ENCODE measurements around the gene TRIM9. TPM values are rescaled to one million over a fixed set of nuclear protein-coding genes. Genes with fewer than 3 reads are reported as not detected.

TRIM9 gene
- total and polyA plus RNA-seq, 7 donors: 0.17 to 3.3 (median 1.1) TPM

- DNase-seq (no peak), ATAC-seq (no peak)
- WGBS, 3 donors: 91 to 96% (median 93%) methylated on average over 6 of the region's 6 CpGs
- Histone ChIP-seq H3K27me3 (ENCODE audit: insufficient read depth in 3 of 3, low read length in 2 of 3) (no peaks in the 10 kb centered on the region), H3K27ac (no peak overlapping the region), H3K4me1 (peaks cover 10% of the 10 kb centered on the region), H3K36me3 (ENCODE audit: insufficient read depth in 1 of 2, low read depth in 1 of 2) (no peaks in the 10 kb centered on the region), H3K4me3 (no peak overlapping the region), H3K9me3 (no peaks in the 10 kb centered on the region)
- TF ChIP-seq CTCF (IDR thresholded peaks at IDR 0.05): no peak
- intact Hi-C loops (cut with DNase I): loop anchor here in 1 of 2 donors (5.0 kb wide), 1 partner anchor 36 kb away; no protein-coding TSS in a partner anchor
These were observed 123.8 kb downstream of the TRIM9 start for GRCh38 chr14:50970886-50971781.

- ATAC-seq (peak in 2 of 4 donors; percentile 30 to 49), DNase-seq (no peak)
- Histone ChIP-seq H3K36me3 (ENCODE audit: insufficient read depth in 1 of 2, low read depth in 1 of 2) (no peaks in the 10 kb centered on the region), H3K27ac (no peak overlapping the region), H3K4me1 (no peaks in the 10 kb centered on the region), H3K4me3 (no peak overlapping the region), H3K27me3 (ENCODE audit: insufficient read depth in 3 of 3, low read length in 2 of 3) (no peaks in the 10 kb centered on the region), H3K9me3 (no peaks in the 10 kb centered on the region)
- intact Hi-C loops (cut with DNase I): no loop called here
- 13 to 25% (median 21%) methylated on average over 2 of the region's 2 CpGs for WGBS, 3 donors
- no peak for TF ChIP-seq CTCF (IDR thresholded peaks at IDR 0.05)
These were observed 127.1 kb downstream of the TRIM9 start for GRCh38 chr14:50967790-50968189.

- no peaks in the 10 kb centered on the region for H3K9me3 ChIP-seq
- H3K27ac ChIP-seq: no peak overlapping the region
- intact Hi-C loops (cut with DNase I): no loop called here
- 60 to 80% (median 60%) methylated on average over 3 of the region's 3 CpGs for WGBS, 3 donors
- no peaks in the 10 kb centered on the region for H3K4me1 ChIP-seq
- DNase-seq (no peak), ATAC-seq (no peak)
- H3K4me3 ChIP-seq: no peak overlapping the region
- no peak for TF ChIP-seq CTCF (IDR thresholded peaks at IDR 0.05)
- no peaks in the 10 kb centered on the region for H3K36me3 ChIP-seq (ENCODE audit: insufficient read depth in 1 of 2, low read depth in 1 of 2)
- H3K27me3 ChIP-seq (ENCODE audit: insufficient read depth in 3 of 3, low read length in 2 of 3): no peaks in the 10 kb centered on the region
These were observed 127.8 kb downstream of the TRIM9 start for GRCh38 chr14:50967103-50967502.

GRCh38 chr14:50964683-50965390 lies 130.1 kb downstream of the TRIM9 start:
- Histone ChIP-seq H3K4me1 (peaks cover 5% of the 10 kb centered on the region), H3K4me3 (no peak overlapping the region), H3K36me3 (ENCODE audit: insufficient read depth in 1 of 2, low read depth in 1 of 2) (no peaks in the 10 kb centered on the region), H3K27ac (no peak overlapping the region), H3K27me3 (ENCODE audit: insufficient read depth in 3 of 3, low read length in 2 of 3) (no peaks in the 10 kb centered on the region), H3K9me3 (no peaks in the 10 kb centered on the region)
- TF ChIP-seq CTCF (IDR thresholded peaks at IDR 0.05): no peak
- DNase-seq: no peak
- 39 to 52% (median 43%) methylated on average over 5 of the region's 5 CpGs for WGBS, 3 donors
- intact Hi-C loops (cut with DNase I): no loop called here
- no peak for ATAC-seq
